Osteoblast (primary cell): Measurements from ENCODE around the gene CA11. TPM values are rescaled to one million over a fixed set of nuclear protein-coding genes. Genes with fewer than 3 reads are reported as not detected.
A peak's percentile ranks its signal among the peaks of the same experiment; 100 is the strongest.

Source experiments
- DNase-seq: peaks from one replicate; pipeline ENCODE4 v3.0.0; 2011; ENCODE audit warnings: low spot score, mixed read lengths; ENCODE audit not compliant: insufficient read length; ENCODE audit errors: missing footprints
- H2AFZ ChIP-seq: 2 replicates; pipeline ENCODE4 v1.6.0; 2011; ENCODE audit warnings: mild to moderate bottlenecking, low read length
- H3K27ac ChIP-seq: 2 replicates; pipeline ENCODE4 v1.5.1; 2011; ENCODE audit warnings: mild to moderate bottlenecking, low read depth, low read length, moderate library complexity
- H3K27me3 ChIP-seq: 2 replicates; pipeline ENCODE4 v1.6.0; 2012; ENCODE audit warnings: mild to moderate bottlenecking, control low read depth, inconsistent platforms, low read length, moderate library complexity; ENCODE audit not compliant: insufficient read depth
- H3K36me3 ChIP-seq: 2 replicates; pipeline ENCODE4 v1.5.1; 2011; ENCODE audit warnings: mild to moderate bottlenecking, low read length, control low read depth, moderate library complexity; ENCODE audit not compliant: insufficient read depth
- H3K4me1 ChIP-seq: 2 replicates; pipeline ENCODE4 v1.5.1; 2011; ENCODE audit warnings: mild to moderate bottlenecking, low read length, control low read depth, moderate library complexity; ENCODE audit not compliant: insufficient read depth
- H3K4me2 ChIP-seq: 2 replicates; pipeline ENCODE4 v1.6.0; 2011; ENCODE audit warnings: mild to moderate bottlenecking, low read length; ENCODE audit not compliant: insufficient read depth
- H3K4me3 ChIP-seq: fragments of 200-600 bp; sonication (generic); 3 replicates; pipeline ENCODE4 v1.5.1; 2012; ENCODE audit warnings: mild to moderate bottlenecking, low read length, inconsistent platforms; ENCODE audit not compliant: insufficient read depth
- H3K79me2 ChIP-seq: 2 replicates; pipeline ENCODE4 v1.6.0; 2012; ENCODE audit warnings: mild to moderate bottlenecking, low read length, control low read depth, inconsistent platforms; ENCODE audit not compliant: insufficient read depth
- H3K9me3 ChIP-seq: 2 replicates; pipeline ENCODE4 v1.5.1; 2011; ENCODE audit warnings: low read depth, low read length, control low read depth
- H4K20me1 ChIP-seq: 2 replicates; pipeline ENCODE4 v1.6.0; 2012; ENCODE audit warnings: mild to moderate bottlenecking, low read length, control low read depth; ENCODE audit not compliant: insufficient read depth
- CTCF ChIP-seq: IDR thresholded peaks from 2 replicates; pipeline ENCODE4 v1.5.1; 2011; ENCODE audit warnings: mild to moderate bottlenecking, low read depth, low read length, moderate library complexity; ENCODE audit errors: extremely low read depth
- total RNA-seq: library from RNA; depleted of rRNA; stranded (reverse); fragments of >200 nt; gene quantifications from 2 replicates; pipeline ENCODE4 v1.2.3, GENCODE V29; 2012

CA11 gene
- total RNA-seq, 1 donor, result 1.8 TPM

GRCh38 chr19:48607359-48607755 lies 38.6 kb downstream of the CA11 start:
- Histone ChIP-seq H3K27me3 (no peaks in the 10 kb centered on the region), H4K20me1 (no peaks in the 10 kb centered on the region), H3K9me3 (no peaks in the 10 kb centered on the region), H3K4me1 (no peaks in the 10 kb centered on the region), H3K36me3 (no peaks in the 10 kb centered on the region), H3K27ac (no peak overlapping the region), H3K79me2 (no peaks in the 10 kb centered on the region), H2AFZ (no peak overlapping the region), H3K4me2 (no peak overlapping the region), H3K4me3 (no peak overlapping the region)
- no peak for TF ChIP-seq CTCF
- DNase-seq, result peak; percentile 54

GRCh38 chr19:48606463-48607358 lies 39.3 kb downstream of the CA11 start, which contains the start of gene SPACA4:
TSS of gene SPACA4 (plus strand) at chr19:48606742. CDS start at chr19:48606979, 237 bp downstream.
- no peaks in the 10 kb centered on the region for H3K4me1 ChIP-seq
- no peaks in the 10 kb centered on the region for H3K27me3 ChIP-seq
- no peaks in the 10 kb centered on the region for H3K9me3 ChIP-seq
- no peak within 1 kb of the TSS for H3K4me3 ChIP-seq
- no peaks in the 10 kb centered on the region for H4K20me1 ChIP-seq
- DNase-seq, result peak; percentile 66
- no peaks in the 10 kb centered on the region for H3K36me3 ChIP-seq
- H3K4me2 ChIP-seq, result no peak within 1 kb of the TSS
- H2AFZ ChIP-seq, result no peak within 1 kb of the TSS
- H3K27ac ChIP-seq, result no peak within 1 kb of the TSS
- TF ChIP-seq CTCF, result no peak
- H3K79me2 ChIP-seq, result no peaks in the 10 kb centered on the region

- peak; percentile 39 for DNase-seq
- no peak overlapping the region for H3K4me3 ChIP-seq
- H3K4me1 ChIP-seq, result no peaks in the 10 kb centered on the region
- no peak for TF ChIP-seq CTCF
- no peak overlapping the region for H2AFZ ChIP-seq
- H3K36me3 ChIP-seq, result no peaks in the 10 kb centered on the region
- no peaks in the 10 kb centered on the region for H3K27me3 ChIP-seq
- no peaks in the 10 kb centered on the region for H4K20me1 ChIP-seq
- H3K79me2 ChIP-seq, result no peaks in the 10 kb centered on the region
- H3K4me2 ChIP-seq, result no peak overlapping the region
- no peak overlapping the region for H3K27ac ChIP-seq
- no peaks in the 10 kb centered on the region for H3K9me3 ChIP-seq
Observed at GRCh38 chr19:48603850-48604249, 42.1 kb downstream of the CA11 start.

GRCh38 chr19:48603449-48603848 lies 42.5 kb downstream of the CA11 start:
- no peak for TF ChIP-seq CTCF
- no peak overlapping the region for H3K27ac ChIP-seq
- no peaks in the 10 kb centered on the region for H3K4me1 ChIP-seq
- H4K20me1 ChIP-seq, result no peaks in the 10 kb centered on the region
- DNase-seq, result no peak
- no peaks in the 10 kb centered on the region for H3K79me2 ChIP-seq
- no peaks in the 10 kb centered on the region for H3K36me3 ChIP-seq
- H3K27me3 ChIP-seq, result no peaks in the 10 kb centered on the region
- no peak overlapping the region for H2AFZ ChIP-seq
- H3K4me3 ChIP-seq, result no peak overlapping the region
- H3K4me2 ChIP-seq, result no peak overlapping the region
- no peaks in the 10 kb centered on the region for H3K9me3 ChIP-seq
